ENCODE results near the gene S100A8.
"Not testable (repeated sequence)": the region's sequence is repeated elsewhere in the genome, so short reads cannot be mapped to it uniquely, and the experiment has no call there.

Gene S100A8

GRCh38 chr1:153390938-153391710, at the start of gene S100A8:
Gene S100A8, minus strand, starts transcription at chr1:153391073. Its CDS starts 538 bp downstream, at chr1:153390535.
- DNase-seq (ENCODE audit: low read depth in 2 of 2) = no peak

GRCh38 chr1:153439273-153439672, 48.4 kb upstream of the S100A8 start:
- no peak for DNase-seq (ENCODE audit: low read depth in 2 of 2)

DNA sequence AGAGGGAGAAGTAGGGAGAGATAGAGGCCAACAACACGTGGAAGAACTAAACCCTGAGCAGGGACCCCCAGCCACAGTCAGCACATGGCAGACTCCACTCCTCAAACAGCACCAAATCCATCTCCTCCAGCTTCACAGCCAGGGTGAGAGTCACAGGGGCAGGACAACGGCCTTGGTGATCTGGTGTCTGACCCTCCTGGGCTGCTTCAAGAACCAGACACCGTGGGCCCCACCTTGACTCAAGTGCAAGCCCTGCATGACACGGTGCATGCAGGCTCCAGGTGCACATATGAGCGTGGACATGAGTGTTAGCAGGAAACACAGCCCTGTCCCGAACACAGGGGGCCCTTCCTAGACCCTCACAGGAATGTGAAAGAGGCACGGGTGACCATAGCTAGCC, 47.7 kb upstream of the S100A8 start:
- no peak for DNase-seq (ENCODE audit: low read depth in 2 of 2)

DNA sequence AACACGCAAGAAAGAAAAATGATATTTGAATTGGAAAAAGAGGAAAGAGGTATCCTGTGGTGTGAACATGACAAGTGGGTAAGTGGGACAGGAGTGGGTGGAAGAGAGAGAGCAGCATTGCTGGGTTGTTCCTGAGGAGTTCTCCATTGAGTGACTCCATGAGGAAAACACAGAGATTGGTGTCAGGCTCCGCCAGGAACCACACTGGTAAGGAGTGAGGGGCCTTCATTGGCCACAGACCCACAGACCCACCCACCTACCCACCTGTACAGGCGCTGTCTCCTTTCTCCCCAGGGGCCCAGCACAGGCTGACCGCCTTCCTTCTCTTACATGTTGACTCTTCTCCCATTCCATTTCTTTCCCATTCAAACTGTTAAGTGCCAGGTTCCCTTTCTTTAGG, 46.4 kb upstream of the S100A8 start:
- DNase-seq (ENCODE audit: low read depth in 2 of 2) = no peak

GRCh38 chr1:153434746-153435455, 44.0 kb upstream of the S100A8 start:
- DNase-seq (ENCODE audit: low read depth in 2 of 2) = no peak

DNA sequence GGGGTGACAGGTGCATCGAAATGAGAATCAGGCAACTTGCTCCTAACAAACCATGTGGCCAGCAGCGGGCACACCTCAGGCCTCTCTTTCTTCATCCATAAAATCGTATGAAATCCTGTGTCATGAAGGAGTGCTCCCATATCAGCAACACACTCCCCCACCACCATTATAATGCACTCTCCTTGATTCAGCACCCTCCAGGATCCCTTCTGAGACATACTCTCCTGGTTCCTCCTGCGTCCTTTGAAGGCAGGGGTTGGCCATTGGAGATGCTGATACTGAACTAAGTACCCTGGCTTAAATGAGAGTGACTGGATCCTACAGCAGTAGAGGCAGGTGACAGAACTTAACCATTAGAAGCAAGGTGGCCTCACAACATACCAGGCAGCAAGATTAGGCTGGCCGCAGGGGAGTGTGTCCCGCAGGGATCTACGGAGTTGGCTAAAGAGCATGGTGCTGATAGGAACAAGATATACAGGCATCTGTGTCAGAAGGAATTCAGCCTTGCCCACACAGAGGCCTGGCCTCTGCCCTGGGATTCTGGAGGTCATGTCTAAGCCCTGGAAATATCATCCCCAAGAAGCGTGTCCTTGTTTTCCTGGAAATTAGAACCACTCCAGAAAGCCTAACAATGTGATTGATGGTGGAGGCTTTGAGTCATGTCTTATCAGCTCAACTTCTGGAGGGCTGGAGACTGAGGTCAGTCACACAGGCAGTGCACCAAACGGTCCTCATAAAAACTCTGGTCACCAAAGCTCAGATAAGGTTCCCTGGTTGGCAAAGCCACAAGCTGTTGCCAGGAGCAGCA, 42.2 kb upstream of the S100A8 start:
- DNase-seq (ENCODE audit: low read depth in 2 of 2) = no peak

DNA sequence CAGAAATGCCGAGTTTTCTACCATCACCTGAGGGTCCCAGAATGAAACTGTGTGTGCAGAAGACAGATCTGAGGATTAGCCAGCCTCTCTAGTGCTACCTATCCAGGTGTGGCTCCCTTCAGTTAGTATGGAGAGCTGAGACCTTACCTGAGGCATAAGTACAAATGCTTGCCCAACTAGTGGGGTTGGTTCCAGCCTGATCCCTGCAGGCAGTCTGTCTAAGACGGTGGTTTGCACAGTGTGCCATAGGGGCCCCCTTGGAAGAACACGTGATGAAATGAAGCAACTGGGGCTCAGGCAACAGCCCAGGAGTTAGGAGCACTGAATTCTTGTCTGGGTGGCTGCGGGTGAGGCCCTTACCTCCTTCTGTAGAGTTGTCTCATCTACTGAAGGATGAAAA, 41.1 kb upstream of the S100A8 start:
- no peak for DNase-seq (ENCODE audit: low read depth in 2 of 2)

DNA sequence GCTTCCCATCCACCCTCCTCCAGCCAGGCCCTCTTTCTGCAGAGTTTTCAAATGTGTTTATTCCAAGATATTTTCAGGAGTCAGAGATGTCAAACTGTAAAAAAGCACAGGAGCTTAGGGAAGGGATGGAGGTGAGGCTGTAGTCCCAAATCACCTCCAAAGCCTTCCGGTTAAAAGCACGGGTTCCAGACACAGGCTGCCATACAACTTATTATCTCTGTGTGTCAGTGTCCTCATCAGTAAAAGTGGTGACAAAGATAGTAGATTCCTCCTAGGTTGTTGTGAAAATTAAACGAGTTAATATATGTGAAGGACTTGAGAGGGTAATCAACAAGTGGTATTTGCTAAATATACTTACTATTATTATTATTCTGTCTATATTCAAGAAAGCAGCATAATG, 40.6 kb upstream of the S100A8 start:
- DNase-seq (ENCODE audit: low read depth in 2 of 2) = no peak

- no peak for DNase-seq (ENCODE audit: low read depth in 2 of 2)
Measured at GRCh38 chr1:153431002-153431401, 40.1 kb upstream of the S100A8 start.

DNA sequence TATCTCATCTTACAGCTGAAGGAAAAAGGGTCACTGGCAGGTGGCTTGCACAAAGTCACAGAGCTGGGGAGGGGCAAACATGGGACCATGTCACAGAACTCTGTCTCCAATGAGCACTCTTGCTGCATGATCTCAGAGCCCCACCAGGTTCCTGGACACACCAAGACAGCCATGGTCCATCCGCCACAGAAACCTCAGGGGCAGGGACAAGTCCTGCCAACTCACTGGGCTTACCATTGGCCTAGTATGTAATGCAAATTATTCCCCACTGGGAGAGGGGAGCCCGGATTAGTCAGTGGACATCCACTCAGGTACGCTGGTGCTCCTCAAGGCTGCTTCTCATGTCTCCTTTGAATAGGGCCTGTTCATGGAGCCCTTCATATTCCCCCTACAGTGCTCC, 39.7 kb upstream of the S100A8 start:
- DNase-seq (ENCODE audit: low read depth in 2 of 2) = no peak

- DNase-seq (ENCODE audit: low read depth in 2 of 2) = no peak
Measured at GRCh38 chr1:153430166-153430553, 39.3 kb upstream of the S100A8 start.

GRCh38 chr1:153429266-153430165, 38.6 kb upstream of the S100A8 start:
- DNase-seq (ENCODE audit: low read depth in 2 of 2) = no peak

DNA sequence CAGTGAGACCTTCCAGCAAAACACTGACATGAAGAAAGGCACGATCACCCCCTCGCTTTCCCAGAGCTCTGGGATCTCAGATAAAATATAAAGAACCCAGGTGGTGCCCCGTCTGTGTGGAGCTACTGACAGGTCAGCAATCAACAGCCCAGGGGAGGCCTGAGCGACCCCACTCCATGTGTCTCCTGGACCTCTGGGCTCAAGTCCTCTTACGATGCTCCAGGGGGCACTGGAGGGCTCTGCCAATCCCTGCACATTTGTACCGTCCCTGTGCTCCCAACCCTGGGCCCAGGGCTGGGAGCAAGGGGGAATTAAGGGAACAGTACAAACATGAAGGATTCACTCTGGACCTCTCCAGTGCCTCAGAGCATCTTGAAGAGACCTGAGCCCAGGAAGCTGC, 37.9 kb upstream of the S100A8 start:
- no peak for DNase-seq (ENCODE audit: low read depth in 2 of 2)

GRCh38 chr1:153428073-153428638, 37.3 kb upstream of the S100A8 start:
- DNase-seq (ENCODE audit: low read depth in 2 of 2) = no peak

- DNase-seq (ENCODE audit: low read depth in 2 of 2) = no peak
Measured at GRCh38 chr1:153426809-153427208, 35.9 kb upstream of the S100A8 start.

GRCh38 chr1:153422450-153423068, 31.7 kb upstream of the S100A8 start:
- DNase-seq (ENCODE audit: low read depth in 2 of 2) = peak; percentile 43 to 50

- DNase-seq (ENCODE audit: low read depth in 2 of 2) = no peak
Measured at GRCh38 chr1:153420306-153420705, 29.4 kb upstream of the S100A8 start.

DNA sequence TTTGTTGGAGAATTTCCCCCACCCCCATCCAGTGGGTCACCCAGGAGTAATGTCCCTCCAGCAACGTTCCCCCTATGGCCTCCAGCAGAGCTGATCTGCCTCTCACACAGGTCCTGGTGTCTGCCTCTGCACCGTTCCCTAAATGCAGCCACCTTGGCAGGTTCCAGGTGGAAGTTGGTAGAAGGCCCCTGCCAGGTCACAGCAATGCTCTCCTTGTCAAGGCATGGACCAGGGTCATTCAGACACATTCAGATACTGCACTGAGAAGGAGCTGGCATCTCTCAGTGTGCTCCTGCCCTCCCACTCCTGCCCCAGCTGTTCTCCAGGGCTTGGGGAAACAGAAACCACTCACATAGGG, 28.5 kb upstream of the S100A8 start:
- DNase-seq (ENCODE audit: low read depth in 2 of 2) = not testable (repeated sequence)

DNA sequence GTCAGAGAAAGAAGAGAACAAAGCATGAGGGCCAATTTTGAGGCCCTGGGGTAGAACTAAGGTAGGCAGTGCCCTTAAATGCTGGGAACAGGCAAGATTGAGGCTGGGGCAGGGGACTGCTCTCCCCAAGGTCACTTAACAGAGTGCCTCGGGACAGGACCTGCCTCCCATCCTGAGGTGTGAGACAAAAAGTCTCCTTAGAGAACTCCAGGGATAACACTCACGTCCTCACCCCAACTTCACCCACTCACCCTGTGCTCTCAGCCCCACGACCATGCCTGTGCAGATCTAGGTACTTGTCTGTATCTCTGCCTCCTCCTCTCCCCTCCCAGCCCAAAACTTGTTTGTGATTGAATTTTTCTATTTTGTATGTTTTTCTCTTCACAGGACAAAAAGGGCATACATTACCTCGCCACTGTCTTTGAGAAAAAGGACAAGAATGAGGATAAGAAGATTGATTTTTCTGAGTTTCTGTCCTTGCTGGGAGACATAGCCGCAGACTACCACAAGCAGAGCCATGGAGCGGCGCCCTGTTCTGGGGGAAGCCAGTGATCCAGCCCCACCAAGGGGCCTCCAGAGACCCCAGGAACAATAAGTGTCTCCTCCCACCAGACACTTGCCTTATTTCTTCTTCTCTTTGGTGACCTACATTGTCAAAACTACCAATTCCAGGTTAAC, 28.0 kb upstream of the S100A8 start:
- not testable (repeated sequence) for DNase-seq (ENCODE audit: low read depth in 2 of 2)
